H1 (cell line): Measurements from ENCODE around the gene KCTD15. TPM values are rescaled to one million over a fixed set of nuclear protein-coding genes. Genes with fewer than 3 reads are reported as not detected.

Source experiments
- CTBP2 ChIP-seq: IDR thresholded peaks from 2 replicates; pipeline ENCODE4 v1.7.0; 2011; ENCODE audit warnings: borderline replicate concordance, mild to moderate bottlenecking, moderate library complexity, mixed read lengths, low read length; ENCODE audit not compliant: insufficient read depth, insufficient read length
- MAFK ChIP-seq: IDR thresholded peaks from 2 replicates; pipeline ENCODE4 v1.6.1; 2012; ENCODE audit warnings: low read depth, mild to moderate bottlenecking, improper control_type of control experiment, low read length
- PHF8 ChIP-seq: fragments of 200-600 bp; sonication (generic); conservative IDR thresholded peaks from 2 replicates; pipeline ENCODE4 v1.7.1; 2012; ENCODE audit warnings: low read depth, mild to moderate bottlenecking, inconsistent platforms, low read length, moderate library complexity
- polyA plus RNA-seq, 7 experiments: library from polyadenylated mRNA; depleted of rRNA in 3 of 7; stranded (reverse) in 5 of 7; unstranded in 2 of 7; fragments of >200 nt in 5 of 7; fragments of 200-250 nt in 2 of 7; gene quantifications; 1 replicate in 5 of 7; 2 replicates in 1 of 7; 4 replicates in 1 of 7; pipeline versions ENCODE4 v1.2.1 to v1.2.3, GENCODE V29; 2011 to 2013; ENCODE audit warnings: missing spikeins in 2 of 7, mixed read lengths in 2 of 7
- total RNA-seq: library from RNA; stranded (reverse); fragmentation: NEBNext Ultra II Directional; extraction: Animal tissue kit (Norgen Biotek cat#: 25700); gene quantifications from 2 replicates; pipeline ENCODE4 v1.2.1, GENCODE V29; 2021

The KCTD15 gene
- total and polyA plus RNA-seq, 2 of the 8 experiments (the other 6 are each of a cell fraction or from before 2014, with no cell fraction given) = 25.1 to 27.0 TPM

GRCh38 chr19:33825556-33825955, 28.9 kb downstream of the KCTD15 start (continued):
- TF ChIP-seq CTBP2 = no peak
- no peak for TF ChIP-seq PHF8
- TF ChIP-seq MAFK = no peak
